ENCODE results near the gene ACSS3. TPM values are rescaled to one million over a fixed set of nuclear protein-coding genes. Genes with fewer than 3 reads are reported as not detected.

Gene ACSS3
- total RNA-seq: not detected
- polyA plus RNA-seq (2013, experiment 1 of 2): 0.06 TPM
- polyA plus RNA-seq (2013, experiment 2 of 2): 0.12 TPM
- total RNA-seq: 0 to 0.48 (median 0) reads per million in 172 experiments

- ATAC-seq (ENCODE audit: poor library complexity): no peak
- ChIA-PET CTCF (no interaction called here), POLR2A (no interaction called here)
- no peak within 1 kb of the TSS for H3K27ac Mint-ChIP-seq
- Histone ChIP-seq H3K36me3 (ENCODE audit: insufficient read depth, low read length) (no peaks in the 10 kb centered on the region), H3K27me3 (ENCODE audit: control insufficient read depth in 1 of 2, insufficient read depth in 2 of 2, low read length in 2 of 2) (peaks cover 6 to 14% of the 10 kb centered on the region in 2 experiments), H3K4me1 (ENCODE audit: insufficient read depth, low read length) (no peaks in the 10 kb centered on the region), H3K4me3 (ENCODE audit: low read length) (no peak within 1 kb of the TSS), H3K27ac (ENCODE audit: low read depth in 1 of 2, low read length in 2 of 2) (no peak within 1 kb of the TSS), H3K9me3 (ENCODE audit: control insufficient read depth in 1 of 2, insufficient read depth in 1 of 2, low read length in 2 of 2) (peaks cover 0 to 17% of the 10 kb centered on the region in 2 experiments)
- H3K27me3 Mint-ChIP-seq: peaks cover 28% of the 10 kb centered on the region
- H3K4me1 Mint-ChIP-seq (ENCODE audit: low read depth): no peaks in the 10 kb centered on the region
- no peak for DNase-seq
- no peak within 1 kb of the TSS for H3K4me3 Mint-ChIP-seq
- no peaks in the 10 kb centered on the region for H3K36me3 Mint-ChIP-seq (ENCODE audit: low read depth)
- intact Hi-C loops (cut with DNase I, micrococcal nuclease): no loop called here
- TF ChIP-seq CTCF (IDR thresholded peaks at IDR 0.05): no peak
- H3K9me3 Mint-ChIP-seq: peaks cover 10% of the 10 kb centered on the region
These were observed at the start of gene ACSS3 for GRCh38 chr12:81077686-81078441. Gene ACSS3 (plus strand): TSS chr12:81078079. CDS start chr12:81078121, 42 bp downstream.

GRCh38 chr12:81034926-81035325 lies 43.0 kb upstream of the ACSS3 start:
- Mint-ChIP-seq H3K27me3 (no peaks in the 10 kb centered on the region), H3K27ac (no peak overlapping the region), H3K36me3 (ENCODE audit: low read depth) (no peaks in the 10 kb centered on the region), H3K4me3 (no peak overlapping the region), H3K9me3 (peaks cover 10% of the 10 kb centered on the region), H3K4me1 (ENCODE audit: low read depth) (no peaks in the 10 kb centered on the region)
- Histone ChIP-seq H3K4me1 (ENCODE audit: insufficient read depth, low read length) (no peaks in the 10 kb centered on the region), H3K4me3 (ENCODE audit: low read length) (no peak overlapping the region), H3K36me3 (ENCODE audit: insufficient read depth, low read length) (no peaks in the 10 kb centered on the region), H3K27ac (ENCODE audit: low read depth in 1 of 2, low read length in 2 of 2) (no peak overlapping the region), H3K9me3 (ENCODE audit: control insufficient read depth in 1 of 2, insufficient read depth in 1 of 2, low read length in 2 of 2) (peaks cover 0 to 9% of the 10 kb centered on the region in 2 experiments), H3K27me3 (ENCODE audit: control insufficient read depth in 1 of 2, insufficient read depth in 2 of 2, low read length in 2 of 2) (no peaks in the 10 kb centered on the region)
- intact Hi-C loops (cut with DNase I, micrococcal nuclease): no loop called here
- ChIA-PET CTCF (no interaction called here), POLR2A (no interaction called here)
- no peak for ATAC-seq (ENCODE audit: poor library complexity)
- TF ChIP-seq CTCF (IDR thresholded peaks at IDR 0.05): no peak
- no peak for DNase-seq

GRCh38 chr12:81039231-81039630 lies 38.6 kb upstream of the ACSS3 start:
- DNase-seq: no peak
- Mint-ChIP-seq H3K4me1 (ENCODE audit: low read depth) (no peaks in the 10 kb centered on the region), H3K27me3 (no peaks in the 10 kb centered on the region), H3K4me3 (no peak overlapping the region), H3K9me3 (peaks cover 12% of the 10 kb centered on the region), H3K36me3 (ENCODE audit: low read depth) (no peaks in the 10 kb centered on the region), H3K27ac (no peak overlapping the region)
- Histone ChIP-seq H3K27me3 (ENCODE audit: control insufficient read depth in 1 of 2, insufficient read depth in 2 of 2, low read length in 2 of 2) (no peaks in the 10 kb centered on the region), H3K4me1 (ENCODE audit: insufficient read depth, low read length) (no peaks in the 10 kb centered on the region), H3K36me3 (ENCODE audit: insufficient read depth, low read length) (no peaks in the 10 kb centered on the region), H3K9me3 (ENCODE audit: control insufficient read depth in 1 of 2, insufficient read depth in 1 of 2, low read length in 2 of 2) (peaks cover 0 to 6% of the 10 kb centered on the region in 2 experiments), H3K4me3 (ENCODE audit: low read length) (no peak overlapping the region), H3K27ac (ENCODE audit: low read depth in 1 of 2, low read length in 2 of 2) (no peak overlapping the region)
- ATAC-seq (ENCODE audit: poor library complexity): no peak
- intact Hi-C loops (cut with DNase I, micrococcal nuclease): no loop called here
- POLR2A ChIA-PET: no interaction called here
- CTCF ChIA-PET: no interaction called here
- TF ChIP-seq CTCF (IDR thresholded peaks at IDR 0.05): no peak

All from CD4-positive, alpha-beta T cell (primary cell).